Measurements from ENCODE around the gene CCP110.

CCP110 gene, protein sequence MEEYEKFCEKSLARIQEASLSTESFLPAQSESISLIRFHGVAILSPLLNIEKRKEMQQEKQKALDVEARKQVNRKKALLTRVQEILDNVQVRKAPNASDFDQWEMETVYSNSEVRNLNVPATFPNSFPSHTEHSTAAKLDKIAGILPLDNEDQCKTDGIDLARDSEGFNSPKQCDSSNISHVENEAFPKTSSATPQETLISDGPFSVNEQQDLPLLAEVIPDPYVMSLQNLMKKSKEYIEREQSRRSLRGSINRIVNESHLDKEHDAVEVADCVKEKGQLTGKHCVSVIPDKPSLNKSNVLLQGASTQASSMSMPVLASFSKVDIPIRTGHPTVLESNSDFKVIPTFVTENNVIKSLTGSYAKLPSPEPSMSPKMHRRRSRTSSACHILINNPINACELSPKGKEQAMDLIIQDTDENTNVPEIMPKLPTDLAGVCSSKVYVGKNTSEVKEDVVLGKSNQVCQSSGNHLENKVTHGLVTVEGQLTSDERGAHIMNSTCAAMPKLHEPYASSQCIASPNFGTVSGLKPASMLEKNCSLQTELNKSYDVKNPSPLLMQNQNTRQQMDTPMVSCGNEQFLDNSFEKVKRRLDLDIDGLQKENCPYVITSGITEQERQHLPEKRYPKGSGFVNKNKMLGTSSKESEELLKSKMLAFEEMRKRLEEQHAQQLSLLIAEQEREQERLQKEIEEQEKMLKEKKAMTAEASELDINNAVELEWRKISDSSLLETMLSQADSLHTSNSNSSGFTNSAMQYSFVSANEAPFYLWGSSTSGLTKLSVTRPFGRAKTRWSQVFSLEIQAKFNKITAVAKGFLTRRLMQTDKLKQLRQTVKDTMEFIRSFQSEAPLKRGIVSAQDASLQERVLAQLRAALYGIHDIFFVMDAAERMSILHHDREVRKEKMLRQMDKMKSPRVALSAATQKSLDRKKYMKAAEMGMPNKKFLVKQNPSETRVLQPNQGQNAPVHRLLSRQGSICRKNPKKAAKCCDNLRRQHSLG

DNA sequence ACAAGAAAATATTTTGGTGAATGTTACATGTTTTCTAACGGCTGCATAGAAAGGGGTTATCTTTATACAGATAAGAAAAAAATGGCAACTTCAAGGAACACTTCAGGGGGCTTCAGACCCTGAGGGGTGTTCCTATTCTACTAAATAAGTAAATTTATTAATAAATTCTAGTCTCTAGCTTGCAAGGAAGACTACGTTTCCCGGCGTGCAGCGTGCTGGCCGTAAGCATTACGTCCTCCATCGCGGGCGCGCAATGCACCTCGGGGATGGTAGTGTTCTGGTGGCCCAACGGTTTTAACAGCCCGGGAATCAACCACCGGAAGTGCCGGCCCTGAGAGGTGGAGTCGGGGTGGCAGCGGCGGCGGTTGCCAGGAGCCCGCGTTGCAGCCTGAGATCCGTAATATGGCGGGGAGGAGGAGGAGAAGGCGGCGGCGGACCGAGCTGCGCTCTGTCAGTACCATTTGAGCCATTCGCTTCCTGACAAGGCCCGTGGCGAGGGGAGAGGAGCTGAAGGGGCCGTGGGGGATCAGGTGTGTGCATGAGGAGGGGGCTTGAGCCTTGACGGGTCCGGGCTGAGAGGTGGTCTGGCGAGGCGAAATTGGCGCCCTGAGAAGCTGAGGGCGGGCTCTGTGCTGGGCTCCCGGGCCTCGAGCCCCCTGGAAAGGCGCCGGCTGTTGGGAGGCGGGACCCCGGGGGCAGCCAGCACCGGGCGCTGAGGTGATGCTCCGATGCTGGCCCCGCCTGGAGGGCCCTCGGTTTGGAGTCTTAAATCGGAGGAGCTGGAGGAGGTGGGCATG is at the start of gene CCP110:
Gene CCP110 (plus strand): TSS at position 384 of the 797 bp plus-strand sequence. CDS start 3,940 bp downstream, outside the sequence.
- peak within 1 kb of the TSS; percentile 88 for H3K9ac ChIP-seq (ENCODE audit: low read length)
- H3K4me1 ChIP-seq (ENCODE audit: insufficient read depth, low read length, severe bottlenecking), result peaks cover 53% of the 10 kb centered on the region

DNA sequence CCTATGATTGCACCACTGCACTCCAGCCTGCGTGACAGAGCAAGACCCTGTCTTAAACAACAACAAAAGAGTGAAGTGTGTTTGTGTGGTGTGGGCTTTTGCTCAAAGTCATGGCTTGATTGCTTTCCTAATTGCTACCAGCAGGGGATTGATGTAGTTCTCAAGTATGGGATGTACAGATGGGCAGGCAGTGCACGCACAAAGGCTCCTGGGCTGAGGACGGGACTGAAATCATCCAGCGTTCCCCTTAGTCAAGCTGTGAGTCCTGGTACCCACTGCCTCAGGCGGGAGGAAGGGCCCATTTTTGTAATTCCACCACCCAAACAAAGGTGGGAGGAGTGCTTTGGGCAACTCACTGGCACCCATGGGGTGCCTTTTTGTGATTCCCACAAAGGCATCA is 49.1 kb upstream of the CCP110 start:
- Histone ChIP-seq H3K36me3 (ENCODE audit: insufficient read depth, low read length) (no peaks in the 10 kb centered on the region), H4K20me1 (ENCODE audit: insufficient read depth, low read length) (no peaks in the 10 kb centered on the region), H3K27me3 (ENCODE audit: insufficient read depth, low read length) (0 out of 2 replicates have a peak, but pooled peaks cover 3% of the 10 kb centered on the region), H3K9ac (ENCODE audit: low read length) (no peak overlapping the region), H3K4me1 (ENCODE audit: insufficient read depth, low read length, severe bottlenecking) (no peaks in the 10 kb centered on the region), H2AFZ (ENCODE audit: low read length) (no peak overlapping the region), H3K4me3 (ENCODE audit: low read depth, low read length, poor library complexity, severe bottlenecking) (no peak overlapping the region), H3K4me2 (ENCODE audit: low read length) (no peak overlapping the region), H3K79me2 (ENCODE audit: insufficient read depth, low read length) (no peaks in the 10 kb centered on the region), H3K9me3 (ENCODE audit: low read length) (no peaks in the 10 kb centered on the region), H3F3A (ENCODE audit: insufficient read depth, low read length) (no peaks in the 10 kb centered on the region), H3K9me2 (ENCODE audit: low read depth, low read length) (no peaks in the 10 kb centered on the region), H3K27ac (ENCODE audit: low read depth, low read length, poor library complexity, severe bottlenecking) (no peak overlapping the region)
- no peak for TF ChIP-seq EZH2 (IDR thresholded peaks at IDR 0.05; ENCODE audit: borderline replicate concordance, low read length)
- TF ChIP-seq, protein P1, sequence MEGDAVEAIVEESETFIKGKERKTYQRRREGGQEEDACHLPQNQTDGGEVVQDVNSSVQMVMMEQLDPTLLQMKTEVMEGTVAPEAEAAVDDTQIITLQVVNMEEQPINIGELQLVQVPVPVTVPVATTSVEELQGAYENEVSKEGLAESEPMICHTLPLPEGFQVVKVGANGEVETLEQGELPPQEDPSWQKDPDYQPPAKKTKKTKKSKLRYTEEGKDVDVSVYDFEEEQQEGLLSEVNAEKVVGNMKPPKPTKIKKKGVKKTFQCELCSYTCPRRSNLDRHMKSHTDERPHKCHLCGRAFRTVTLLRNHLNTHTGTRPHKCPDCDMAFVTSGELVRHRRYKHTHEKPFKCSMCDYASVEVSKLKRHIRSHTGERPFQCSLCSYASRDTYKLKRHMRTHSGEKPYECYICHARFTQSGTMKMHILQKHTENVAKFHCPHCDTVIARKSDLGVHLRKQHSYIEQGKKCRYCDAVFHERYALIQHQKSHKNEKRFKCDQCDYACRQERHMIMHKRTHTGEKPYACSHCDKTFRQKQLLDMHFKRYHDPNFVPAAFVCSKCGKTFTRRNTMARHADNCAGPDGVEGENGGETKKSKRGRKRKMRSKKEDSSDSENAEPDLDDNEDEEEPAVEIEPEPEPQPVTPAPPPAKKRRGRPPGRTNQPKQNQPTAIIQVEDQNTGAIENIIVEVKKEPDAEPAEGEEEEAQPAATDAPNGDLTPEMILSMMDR (IDR thresholded peaks at IDR 0.05; ENCODE audit: low read length), result no peak

More for the DNA sequence above, at the start of gene CCP110:
- no peaks in the 10 kb centered on the region for H3K27me3 ChIP-seq (ENCODE audit: insufficient read depth, low read length)
- 0 out of 2 replicates have a peak, but pooled peaks cover 4% of the 10 kb centered on the region for H3F3A ChIP-seq (ENCODE audit: insufficient read depth, low read length)
- H3K36me3 ChIP-seq (ENCODE audit: insufficient read depth, low read length), result peaks cover 12% of the 10 kb centered on the region; the same call in 1 of the 2 replicates
- H3K9me3 ChIP-seq (ENCODE audit: low read length), result no peaks in the 10 kb centered on the region
- no peaks in the 10 kb centered on the region for H3K9me2 ChIP-seq (ENCODE audit: low read depth, low read length)
- peaks cover 44% of the 10 kb centered on the region for H3K79me2 ChIP-seq (ENCODE audit: insufficient read depth, low read length)
- peak within 1 kb of the TSS; percentile 97 for H3K4me2 ChIP-seq (ENCODE audit: low read length)
- no peak within 1 kb of the TSS for H2AFZ ChIP-seq (ENCODE audit: low read length)
- H4K20me1 ChIP-seq (ENCODE audit: insufficient read depth, low read length), result no peaks in the 10 kb centered on the region
- TF ChIP-seq EZH2 (IDR thresholded peaks at IDR 0.05; ENCODE audit: borderline replicate concordance, low read length), result no peak
- TF ChIP-seq, protein P1 (IDR thresholded peaks at IDR 0.05; ENCODE audit: low read length), result no peak
- H3K27ac ChIP-seq (ENCODE audit: low read depth, low read length, poor library complexity, severe bottlenecking), result peak within 1 kb of the TSS; percentile 69
- peak within 1 kb of the TSS; percentile 99 for H3K4me3 ChIP-seq (ENCODE audit: low read depth, low read length, poor library complexity, severe bottlenecking)

DNA sequence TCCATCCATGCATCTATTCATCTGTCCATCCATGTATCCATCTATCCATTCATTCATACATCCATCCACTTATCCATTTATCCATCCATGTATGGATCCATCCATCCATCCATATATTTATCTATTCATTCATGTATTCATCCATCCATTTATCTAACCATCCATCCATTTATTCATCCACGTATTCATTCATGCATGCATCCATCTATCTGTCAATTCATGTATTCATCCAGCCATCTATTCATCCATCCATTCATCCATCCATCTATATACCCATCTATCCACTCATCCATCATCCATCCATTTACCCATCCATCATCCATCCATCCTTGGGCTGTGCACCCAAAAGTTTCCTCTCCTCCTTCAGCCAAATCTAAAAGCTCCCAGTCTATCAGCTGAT is 45.2 kb upstream of the CCP110 start:
- no peaks in the 10 kb centered on the region for H3K9me2 ChIP-seq (ENCODE audit: low read depth, low read length)
- no peak overlapping the region for H3K9ac ChIP-seq (ENCODE audit: low read length)
- no peaks in the 10 kb centered on the region for H3K79me2 ChIP-seq (ENCODE audit: insufficient read depth, low read length)
- TF ChIP-seq, protein P1 (IDR thresholded peaks at IDR 0.05; ENCODE audit: low read length), result no peak
- no peak for TF ChIP-seq EZH2 (IDR thresholded peaks at IDR 0.05; ENCODE audit: borderline replicate concordance, low read length)
- H3K4me3 ChIP-seq (ENCODE audit: low read depth, low read length, poor library complexity, severe bottlenecking), result no peak overlapping the region
- H4K20me1 ChIP-seq (ENCODE audit: insufficient read depth, low read length), result no peaks in the 10 kb centered on the region
- H2AFZ ChIP-seq (ENCODE audit: low read length), result no peak overlapping the region
- H3K36me3 ChIP-seq (ENCODE audit: insufficient read depth, low read length), result no peaks in the 10 kb centered on the region
- no peak overlapping the region for H3K27ac ChIP-seq (ENCODE audit: low read depth, low read length, poor library complexity, severe bottlenecking)
- H3K4me2 ChIP-seq (ENCODE audit: low read length), result no peak overlapping the region
- no peaks in the 10 kb centered on the region for H3K4me1 ChIP-seq (ENCODE audit: insufficient read depth, low read length, severe bottlenecking)
- no peaks in the 10 kb centered on the region for H3K9me3 ChIP-seq (ENCODE audit: low read length)
- no peaks in the 10 kb centered on the region for H3F3A ChIP-seq (ENCODE audit: insufficient read depth, low read length)
- H3K27me3 ChIP-seq (ENCODE audit: insufficient read depth, low read length), result 0 out of 2 replicates have a peak, but pooled peaks cover 3% of the 10 kb centered on the region
